GM18870 (cell line): ENCODE results near the gene EPN3.

Experiments
- ATAC-seq: cut with Tn5 transposase; IDR thresholded peaks from one replicate; pipeline ENCODE4 v1.9.1; 2021; ENCODE audit warnings: moderate library complexity; ENCODE audit not compliant: unreplicated experiment

The EPN3 gene

GRCh38 chr17:50532452-50533024 is at the start of gene EPN3:
EPN3 (plus strand) TSS chr17:50532735; CDS start chr17:50536557, 3,822 bp downstream.
- ATAC-seq: no peak

GRCh38 chr17:50483266-50483665 is 49.3 kb upstream of the EPN3 start:
- ATAC-seq: no peak

- no peak for ATAC-seq
Observed at GRCh38 chr17:50484386-50485155, 48.0 kb upstream of the EPN3 start.

GRCh38 chr17:50487213-50488096 is 45.1 kb upstream of the EPN3 start:
- no peak for ATAC-seq

GRCh38 chr17:50488880-50489279 is 43.7 kb upstream of the EPN3 start:
- ATAC-seq: no peak

GRCh38 chr17:50491505-50491904 is 41.0 kb upstream of the EPN3 start:
- no peak for ATAC-seq

GRCh38 chr17:50492214-50492613 is 40.3 kb upstream of the EPN3 start:
- no peak for ATAC-seq

- no peak for ATAC-seq
Observed at GRCh38 chr17:50493744-50494143, 38.8 kb upstream of the EPN3 start.

GRCh38 chr17:50495217-50495823 is 37.2 kb upstream of the EPN3 start:
- no peak for ATAC-seq

- no peak for ATAC-seq
Observed at GRCh38 chr17:50495918-50496317, 36.6 kb upstream of the EPN3 start.

- ATAC-seq: no peak
Observed at GRCh38 chr17:50498021-50498874, 34.3 kb upstream of the EPN3 start.

GRCh38 chr17:50499270-50499669 is 33.3 kb upstream of the EPN3 start:
- ATAC-seq: no peak

GRCh38 chr17:50499721-50500120 is 32.8 kb upstream of the EPN3 start:
- ATAC-seq: no peak

GRCh38 chr17:50501054-50501453 is 31.5 kb upstream of the EPN3 start:
- no peak for ATAC-seq

- ATAC-seq: no peak
Observed at GRCh38 chr17:50502301-50502990, 30.1 kb upstream of the EPN3 start.

- no peak for ATAC-seq
Observed at GRCh38 chr17:50505591-50506130, 26.9 kb upstream of the EPN3 start.

- ATAC-seq: no peak
Observed at GRCh38 chr17:50506298-50506697, 26.2 kb upstream of the EPN3 start.

GRCh38 chr17:50507871-50508572 is 24.5 kb upstream of the EPN3 start, which contains the start of gene MYCBPAP:
MYCBPAP (plus strand) TSS chr17:50508439; CDS start chr17:50508675, 236 bp downstream.
- ATAC-seq: no peak
